Measurements from ENCODE around the gene COL19A1. TPM values are rescaled to one million over a fixed set of nuclear protein-coding genes. Genes with fewer than 3 reads are reported as not detected.

Gene COL19A1
- total and polyA plus RNA-seq, 9 of the 15 experiments (the other 6 are each of a cell fraction or from before 2014, with no cell fraction given) = not detected

- BruUV-seq (replicated peaks) = no TSS peak
- Histone ChIP-seq H3K27ac (ENCODE audit: extremely low read depth, low read depth, low read length) (no peak overlapping the region), H3K9ac (ENCODE audit: insufficient read depth in 1 of 2, low read depth in 2 of 2, low read length in 2 of 2) (no peak overlapping the region), H3K9me3 (replicated peaks; ENCODE audit: control insufficient read depth, insufficient read depth, low read depth, low read length) (no peaks in the 10 kb centered on the region; the same call in 1 of the 2 replicates), H4K20me1 (replicated peaks; ENCODE audit: control insufficient read depth, insufficient read depth, low read length) (no peaks in the 10 kb centered on the region), H3K79me2 (ENCODE audit: control insufficient read depth, insufficient read depth, low read length) (no peaks in the 10 kb centered on the region), H2AFZ (ENCODE audit: low read depth, low read length) (no peak overlapping the region), H3K27me3 (ENCODE audit: control insufficient read depth in 2 of 2, insufficient read depth in 2 of 2, low read length in 2 of 2) (peaks cover 6% of the 10 kb centered on the region in 2 experiments; a peak in 3 of 5 replicates), H3K9me1 (ENCODE audit: control insufficient read depth, insufficient read depth, low read length) (no peaks in the 10 kb centered on the region), H3K4me2 (ENCODE audit: insufficient read depth, low read length) (no peak overlapping the region), H3K36me3 (ENCODE audit: control insufficient read depth, insufficient read depth, low read length) (no peaks in the 10 kb centered on the region), H3K4me1 (replicated peaks in 1 of 2; ENCODE audit: control insufficient read depth in 2 of 2, insufficient read depth in 2 of 2, low read length in 2 of 2) (no peaks in the 10 kb centered on the region; a peak in 1 of 5 replicates), H3K4me3 (no peak overlapping the region)
- TF ChIP-seq CGGBP1 (CRISPR knock-in tag; IDR thresholded peaks at IDR 0.05) (no peak), CC2D1A (IDR thresholded peaks at IDR 0.05) (no peak)
- ChIA-PET POLR2A (interaction anchor here (0.6 to 2.0 kb wide), 3 partner anchors 13 to 188 kb away, joined by 3 to 4 read pairs (median 3); no protein-coding TSS in a partner anchor), CTCF (ENCODE audit: low intra/inter-chr PET ratio) (no interaction called here)
- FAIRE-seq = no peak
- 4% methylated on average over 2 of the region's 2 CpGs for WGBS (ENCODE audit: insufficient coverage, low coverage, missing lambda C conversion rate)
- intact Hi-C loops (cut with micrococcal nuclease) (no loop called here), in situ Hi-C loops (cut with MboI) (loop anchor here (10.0 kb wide), 1 partner anchor 470 kb away; no protein-coding TSS in a partner anchor)
- no peak for DNase-seq (ENCODE audit: extremely low read depth in 1 of 4, low spot score in 3 of 4)
- ATAC-seq = no peak
Measured at GRCh38 chr6:70225055-70225454, 358.7 kb downstream of the COL19A1 start.

- BruUV-seq (replicated peaks) = no TSS peak
Measured at GRCh38 chr6:70231311-70231710, 365.0 kb downstream of the COL19A1 start.

More at GRCh38 chr6:70231311-70231710, 365.0 kb downstream of the COL19A1 start:
- Histone ChIP-seq H3K4me2 (ENCODE audit: insufficient read depth, low read length) (no peak overlapping the region), H3K36me3 (ENCODE audit: control insufficient read depth, insufficient read depth, low read length) (no peaks in the 10 kb centered on the region), H2AFZ (ENCODE audit: low read depth, low read length) (no peak overlapping the region), H3K4me3 (no peak overlapping the region), H3K27ac (ENCODE audit: extremely low read depth, low read depth, low read length) (no peak overlapping the region), H3K9me3 (replicated peaks; ENCODE audit: control insufficient read depth, insufficient read depth, low read depth, low read length) (no peaks in the 10 kb centered on the region), H4K20me1 (replicated peaks; ENCODE audit: control insufficient read depth, insufficient read depth, low read length) (no peaks in the 10 kb centered on the region), H3K27me3 (ENCODE audit: control insufficient read depth in 2 of 2, insufficient read depth in 2 of 2, low read length in 2 of 2) (peaks cover 9 to 14% of the 10 kb centered on the region in 2 experiments; a peak in 4 of 5 replicates), H3K4me1 (replicated peaks in 1 of 2; ENCODE audit: control insufficient read depth in 2 of 2, insufficient read depth in 2 of 2, low read length in 2 of 2) (no peaks in the 10 kb centered on the region), H3K79me2 (ENCODE audit: control insufficient read depth, insufficient read depth, low read length) (no peaks in the 10 kb centered on the region), H3K9me1 (ENCODE audit: control insufficient read depth, insufficient read depth, low read length) (no peaks in the 10 kb centered on the region), H3K9ac (ENCODE audit: insufficient read depth in 1 of 2, low read depth in 2 of 2, low read length in 2 of 2) (no peak overlapping the region)
- no peak for DNase-seq (ENCODE audit: extremely low read depth in 1 of 4, low spot score in 3 of 4)
- no peak for FAIRE-seq
- 6% methylated on average over 2 of the region's 2 CpGs for WGBS (ENCODE audit: insufficient coverage, low coverage, missing lambda C conversion rate)
- no peak for ATAC-seq
- no peak for TF ChIP-seq ZNF282 (CRISPR knock-in tag; IDR thresholded peaks at IDR 0.05)
- POLR2A ChIA-PET = interaction anchor here (0.6 to 1.9 kb wide), 5 partner anchors 10 to 164 kb away, joined by 3 to 6 read pairs (median 5); no protein-coding TSS in a partner anchor
- CTCF ChIA-PET (ENCODE audit: low intra/inter-chr PET ratio) = no interaction called here
- in situ Hi-C loops (cut with MboI) = no loop called here
- intact Hi-C loops (cut with micrococcal nuclease) = no loop called here
